ENCODE results near the gene HDGF. TPM values are rescaled to one million over a fixed set of nuclear protein-coding genes. Genes with fewer than 3 reads are reported as not detected.
A peak's percentile ranks its signal among the peaks of the same experiment; 100 is the strongest.

HDGF gene
- total RNA-seq, 1 donor = 98.9 TPM

DNA sequence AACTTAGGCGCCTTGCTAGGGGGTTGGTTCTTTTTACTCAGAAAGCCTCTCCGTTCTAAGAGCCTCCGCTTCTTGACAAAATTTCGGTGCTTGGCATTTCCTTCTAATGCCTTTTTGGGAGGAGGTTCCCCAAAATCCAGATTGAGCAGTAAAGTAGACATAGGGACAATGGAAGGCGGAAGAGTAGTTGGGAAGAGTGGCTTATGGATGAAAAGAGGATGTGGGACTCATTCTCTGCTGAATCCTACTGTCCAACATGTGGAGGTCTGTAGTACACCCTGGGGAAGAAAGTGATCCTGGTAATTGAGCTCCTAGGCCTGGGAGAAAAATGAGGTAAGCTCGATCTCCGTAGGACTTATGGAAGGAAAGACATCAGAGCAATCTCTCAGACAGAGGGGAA, 24.0 kb downstream of the HDGF start:
- H3K4me3 ChIP-seq (ENCODE audit: low read length) = peak overlapping the region; percentile 94
- H3K27me3 ChIP-seq (ENCODE audit: insufficient read depth, low read length) = no peaks in the 10 kb centered on the region
- no peaks in the 10 kb centered on the region for H3K9me3 ChIP-seq (ENCODE audit: low read depth, low read length)
- peaks cover 41% of the 10 kb centered on the region for H3K4me1 ChIP-seq (ENCODE audit: insufficient read depth, low read length)

DNA sequence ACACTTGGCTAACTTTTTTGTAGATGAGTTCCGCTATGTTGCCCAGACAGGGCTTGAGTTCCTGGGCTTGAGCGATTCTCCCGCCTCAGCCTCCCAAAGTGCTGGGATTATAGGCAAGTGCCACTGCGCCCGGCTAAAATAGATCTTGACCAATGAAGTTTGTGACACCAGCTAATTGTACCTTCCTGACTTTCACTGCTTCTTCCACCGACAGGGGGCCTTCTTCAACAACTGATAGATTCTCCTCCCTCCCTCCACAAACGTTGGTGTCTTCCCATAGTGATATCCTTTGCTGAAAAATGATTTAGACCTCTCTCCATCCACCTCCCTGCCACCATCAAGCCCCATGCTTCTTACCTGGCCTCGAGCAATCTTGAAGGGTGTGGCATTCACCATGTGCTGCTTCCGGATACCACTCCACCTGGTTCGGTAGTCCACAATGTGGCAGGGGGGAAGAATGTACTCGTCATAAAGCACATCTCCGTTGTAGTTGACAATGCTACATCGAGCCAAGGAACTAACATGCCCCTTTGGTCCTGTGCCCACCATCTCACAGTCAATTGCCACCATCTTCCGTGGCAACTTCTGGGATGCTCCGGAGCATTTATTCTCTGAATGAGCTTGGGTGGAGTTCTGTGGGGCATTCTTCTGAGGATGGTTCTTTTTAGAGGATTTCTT, 24.8 kb downstream of the HDGF start:
- peaks cover 41% of the 10 kb centered on the region for H3K4me1 ChIP-seq (ENCODE audit: insufficient read depth, low read length)
- H3K4me3 ChIP-seq (ENCODE audit: low read length) = no peak overlapping the region
- no peaks in the 10 kb centered on the region for H3K27me3 ChIP-seq (ENCODE audit: insufficient read depth, low read length)
- H3K9me3 ChIP-seq (ENCODE audit: low read depth, low read length) = no peaks in the 10 kb centered on the region

DNA sequence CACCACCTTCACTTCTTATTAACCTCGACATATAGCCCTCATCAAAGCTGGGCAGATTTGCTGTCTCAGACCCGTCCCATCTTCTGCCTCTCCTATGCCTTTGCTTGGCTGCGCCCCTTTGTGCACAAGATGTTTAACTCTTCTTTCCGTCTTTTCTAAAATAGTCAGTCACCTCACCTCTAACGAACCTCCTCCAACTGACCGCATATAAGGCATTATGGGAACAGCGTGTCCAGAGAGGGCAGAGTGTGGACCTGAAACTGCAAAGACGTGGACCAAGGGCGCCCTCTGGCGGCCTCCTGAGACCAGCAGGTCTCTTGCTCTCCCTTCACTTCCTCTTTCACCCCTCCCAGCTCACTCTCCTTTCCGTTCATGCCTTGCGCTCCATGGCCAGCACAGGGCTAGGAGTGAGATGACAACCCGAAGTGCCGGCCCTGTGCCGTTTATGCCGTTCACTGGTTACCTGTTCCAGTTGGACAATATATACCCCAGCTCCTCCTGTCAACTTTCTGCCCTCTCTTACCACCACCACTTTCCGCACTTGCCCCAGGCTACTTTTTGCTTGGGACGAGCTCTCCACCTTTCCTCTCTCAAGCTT, 25.7 kb downstream of the HDGF start:
- Histone ChIP-seq H3K4me3 (ENCODE audit: low read length) (peak overlapping the region; percentile 14), H3K9me3 (ENCODE audit: low read depth, low read length) (no peaks in the 10 kb centered on the region), H3K27me3 (ENCODE audit: insufficient read depth, low read length) (no peaks in the 10 kb centered on the region), H3K4me1 (ENCODE audit: insufficient read depth, low read length) (peaks cover 41% of the 10 kb centered on the region)

DNA sequence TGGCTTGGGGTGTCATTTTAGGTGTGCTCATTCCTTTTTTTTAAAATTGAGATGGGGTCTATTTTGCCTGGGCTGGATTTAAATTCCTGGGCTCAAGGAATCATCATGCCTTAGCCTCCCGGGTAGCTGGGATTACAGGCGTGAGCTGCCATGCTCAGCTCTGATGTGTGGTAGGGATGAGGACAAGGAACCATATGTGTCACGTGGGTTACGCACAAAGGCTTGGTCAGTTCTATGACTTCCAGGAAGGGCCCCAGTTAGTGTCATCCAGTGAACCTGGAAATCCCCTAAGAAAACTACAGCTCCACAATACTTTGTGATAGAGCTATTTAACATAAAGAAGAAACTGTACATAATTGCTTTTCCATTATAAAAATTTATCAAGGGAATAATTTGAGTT, 29.9 kb downstream of the HDGF start:
- Histone ChIP-seq H3K9me3 (ENCODE audit: low read depth, low read length) (no peaks in the 10 kb centered on the region), H3K4me1 (ENCODE audit: insufficient read depth, low read length) (peaks cover 18% of the 10 kb centered on the region)

DNA sequence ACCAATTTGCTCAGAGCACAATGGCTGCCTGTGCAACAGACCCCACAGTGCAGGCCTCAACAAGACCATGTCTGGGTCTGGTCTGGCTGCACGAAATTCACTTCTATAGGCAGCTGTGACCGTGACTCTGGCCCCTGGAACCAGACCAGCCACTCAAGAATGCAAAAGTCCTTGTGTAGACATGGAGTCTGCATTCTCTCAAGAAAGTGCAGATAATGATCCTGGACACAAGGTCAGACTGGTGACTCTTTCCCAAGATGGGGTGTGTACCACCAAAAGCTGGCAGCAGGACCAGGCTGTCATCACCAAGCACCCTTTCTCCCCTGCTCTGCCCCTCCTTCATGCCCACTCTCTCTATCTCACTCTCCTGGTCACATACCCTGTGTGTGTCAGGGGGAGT, 30.3 kb downstream of the HDGF start:
- H3K4me3 ChIP-seq (ENCODE audit: low read length) = no peak overlapping the region
- H3K27me3 ChIP-seq (ENCODE audit: insufficient read depth, low read length) = no peaks in the 10 kb centered on the region
- no peaks in the 10 kb centered on the region for H3K9me3 ChIP-seq (ENCODE audit: low read depth, low read length)
- peaks cover 14% of the 10 kb centered on the region for H3K4me1 ChIP-seq (ENCODE audit: insufficient read depth, low read length)

More for the DNA sequence above, 29.9 kb downstream of the HDGF start:
- Histone ChIP-seq H3K27me3 (ENCODE audit: insufficient read depth, low read length) (no peaks in the 10 kb centered on the region), H3K4me3 (ENCODE audit: low read length) (no peak overlapping the region)

DNA sequence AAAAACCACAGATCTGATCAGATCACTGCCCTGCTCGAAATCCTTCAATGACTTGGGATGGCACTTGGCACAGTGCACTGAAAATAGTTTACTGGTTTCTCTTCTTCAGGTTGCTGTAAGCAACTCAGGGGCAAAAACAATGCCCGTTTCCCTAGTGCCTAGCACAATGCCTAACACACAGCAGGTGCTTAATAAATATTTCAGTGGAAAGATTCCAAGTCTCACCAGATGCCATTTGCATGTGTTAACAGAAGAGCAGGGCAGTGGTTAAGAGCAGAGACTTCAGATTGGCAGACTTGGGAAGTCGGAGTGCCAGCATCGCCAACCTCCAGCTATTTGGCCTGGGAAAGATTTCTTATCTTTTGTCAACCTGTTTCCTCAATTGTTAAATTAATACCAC, 34.1 kb downstream of the HDGF start:
- H3K4me1 ChIP-seq (ENCODE audit: insufficient read depth, low read length) = no peaks in the 10 kb centered on the region

DNA sequence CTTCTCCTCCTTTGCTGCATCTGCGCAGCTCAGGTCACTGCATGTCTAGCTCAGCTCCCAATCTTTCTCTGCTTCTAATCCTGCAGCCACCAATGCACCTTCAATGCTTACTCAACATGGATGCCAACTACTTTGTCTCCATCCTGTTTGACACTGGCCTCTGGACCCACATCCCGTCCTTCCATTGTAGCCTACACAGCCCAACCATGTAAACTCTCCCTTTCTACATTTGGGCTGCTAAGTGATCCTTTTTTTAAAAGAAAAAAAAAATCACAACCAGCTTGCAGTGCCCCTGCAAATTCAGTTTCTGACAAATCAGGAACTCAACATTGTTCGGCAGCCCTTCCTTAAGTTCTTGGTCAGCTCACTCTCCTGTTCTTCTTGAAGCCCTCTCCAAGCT, 36.6 kb downstream of the HDGF start:
- Histone ChIP-seq H3K9me3 (ENCODE audit: low read depth, low read length) (no peaks in the 10 kb centered on the region), H3K27me3 (ENCODE audit: insufficient read depth, low read length) (no peaks in the 10 kb centered on the region), H3K4me3 (ENCODE audit: low read length) (no peak overlapping the region), H3K4me1 (ENCODE audit: insufficient read depth, low read length) (no peaks in the 10 kb centered on the region)

More for the DNA sequence above, 34.1 kb downstream of the HDGF start:
- no peaks in the 10 kb centered on the region for H3K9me3 ChIP-seq (ENCODE audit: low read depth, low read length)
- H3K27me3 ChIP-seq (ENCODE audit: insufficient read depth, low read length) = no peaks in the 10 kb centered on the region
- no peak overlapping the region for H3K4me3 ChIP-seq (ENCODE audit: low read length)

DNA sequence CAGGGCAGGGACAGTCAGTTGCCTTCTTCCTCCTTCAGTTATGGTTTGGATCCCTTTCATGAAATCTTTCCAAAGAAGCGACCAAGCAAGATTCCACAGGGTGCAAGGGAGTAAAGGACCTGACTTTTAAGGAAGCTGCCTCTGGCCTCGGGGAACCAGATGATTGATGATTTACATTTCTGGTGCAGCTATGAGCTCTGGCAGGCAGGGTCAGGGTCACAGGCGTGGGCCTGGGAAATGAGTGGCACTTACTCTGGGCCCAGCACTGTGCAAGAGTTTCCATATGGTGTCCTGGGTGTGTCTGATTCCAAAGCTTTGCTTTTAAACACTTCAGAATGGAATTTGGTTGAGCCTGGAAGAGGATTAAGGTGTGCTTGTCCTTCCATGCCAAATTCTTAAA, 38.8 kb downstream of the HDGF start:
- Histone ChIP-seq H3K4me1 (ENCODE audit: insufficient read depth, low read length) (no peaks in the 10 kb centered on the region), H3K4me3 (ENCODE audit: low read length) (no peak overlapping the region), H3K27me3 (ENCODE audit: insufficient read depth, low read length) (no peaks in the 10 kb centered on the region), H3K9me3 (ENCODE audit: low read depth, low read length) (no peaks in the 10 kb centered on the region)

DNA sequence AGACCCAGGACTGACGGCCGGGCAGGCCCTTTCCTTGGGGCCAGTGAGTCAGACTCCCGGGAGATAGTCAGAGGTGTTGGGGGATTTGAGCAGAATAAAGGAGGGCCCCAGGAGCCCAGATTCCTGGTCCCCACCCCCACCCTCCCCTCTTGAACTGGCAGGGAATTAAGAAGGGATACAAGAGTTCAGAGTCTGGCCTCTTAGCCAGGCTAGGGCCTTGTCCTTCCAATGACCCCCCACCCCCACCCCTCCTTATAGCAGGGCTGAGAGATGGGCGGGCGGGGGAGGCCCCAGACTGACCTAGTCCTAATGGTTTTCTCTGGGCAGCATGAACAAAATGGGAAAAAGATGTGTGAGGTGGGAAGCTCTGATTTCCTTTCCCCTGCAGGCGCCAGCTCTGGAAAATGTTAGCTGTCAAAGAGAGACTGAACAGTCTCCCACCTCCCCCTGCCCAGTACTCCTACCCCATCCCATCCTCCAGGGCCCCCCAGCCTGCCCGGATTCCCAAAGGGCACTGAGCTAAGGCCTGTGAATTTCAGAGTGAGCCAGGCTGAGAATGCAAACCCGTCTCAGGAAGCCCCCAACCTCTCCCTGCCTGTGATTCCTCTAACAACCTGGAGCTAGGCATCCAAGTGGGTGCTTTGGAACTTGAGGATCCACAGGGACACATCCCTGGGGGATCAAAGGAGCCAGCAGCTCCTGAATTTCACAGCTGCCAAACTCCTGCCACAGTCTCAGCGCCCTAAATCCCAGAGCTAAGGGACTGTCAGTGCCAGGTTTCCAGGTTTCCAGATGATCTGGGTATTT, 40.3 kb downstream of the HDGF start:
- Histone ChIP-seq H3K4me3 (ENCODE audit: low read length) (no peak overlapping the region), H3K9me3 (ENCODE audit: low read depth, low read length) (no peaks in the 10 kb centered on the region), H3K4me1 (ENCODE audit: insufficient read depth, low read length) (peaks cover 9% of the 10 kb centered on the region), H3K27me3 (ENCODE audit: insufficient read depth, low read length) (peaks cover 6% of the 10 kb centered on the region)

DNA sequence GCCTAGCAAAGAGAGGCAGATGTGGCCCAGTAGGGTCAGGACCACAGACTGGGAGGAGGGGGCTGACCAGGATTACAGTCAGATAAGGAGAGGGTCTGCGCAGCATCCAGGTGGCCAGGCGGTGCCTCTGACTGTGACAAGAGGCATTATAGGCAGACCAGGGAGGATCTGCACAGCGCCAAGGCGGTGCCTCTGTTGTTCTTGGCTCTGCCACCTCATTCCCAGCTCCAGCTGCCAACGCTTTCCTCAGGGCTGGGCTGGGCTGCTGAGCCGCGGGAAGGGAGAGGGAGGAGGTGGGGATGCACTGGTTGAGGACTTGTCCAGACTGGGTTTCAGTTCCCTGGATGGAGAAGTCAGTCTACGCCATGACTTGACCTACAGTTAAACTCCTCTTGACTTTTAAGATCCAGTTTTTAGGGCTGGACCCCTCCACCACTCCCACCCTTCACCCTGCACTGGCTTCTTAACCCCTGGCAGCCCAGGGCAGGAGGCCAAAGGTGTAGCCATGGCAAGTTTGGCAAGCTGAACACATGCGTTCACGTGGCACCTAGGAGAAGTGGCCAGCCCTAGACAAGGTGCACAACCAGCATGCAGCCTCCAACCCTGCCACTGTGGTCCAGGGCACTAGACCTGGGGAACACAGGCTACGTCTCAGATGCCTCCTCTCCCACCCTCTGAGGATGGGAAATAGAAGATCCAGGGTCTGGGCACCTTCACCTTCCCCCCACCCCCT, 41.6 kb downstream of the HDGF start:
- H3K4me1 ChIP-seq (ENCODE audit: insufficient read depth, low read length) = peaks cover 22% of the 10 kb centered on the region
- H3K9me3 ChIP-seq (ENCODE audit: low read depth, low read length) = no peaks in the 10 kb centered on the region
- H3K27me3 ChIP-seq (ENCODE audit: insufficient read depth, low read length) = peaks cover 16% of the 10 kb centered on the region
- no peak overlapping the region for H3K4me3 ChIP-seq (ENCODE audit: low read length)

DNA sequence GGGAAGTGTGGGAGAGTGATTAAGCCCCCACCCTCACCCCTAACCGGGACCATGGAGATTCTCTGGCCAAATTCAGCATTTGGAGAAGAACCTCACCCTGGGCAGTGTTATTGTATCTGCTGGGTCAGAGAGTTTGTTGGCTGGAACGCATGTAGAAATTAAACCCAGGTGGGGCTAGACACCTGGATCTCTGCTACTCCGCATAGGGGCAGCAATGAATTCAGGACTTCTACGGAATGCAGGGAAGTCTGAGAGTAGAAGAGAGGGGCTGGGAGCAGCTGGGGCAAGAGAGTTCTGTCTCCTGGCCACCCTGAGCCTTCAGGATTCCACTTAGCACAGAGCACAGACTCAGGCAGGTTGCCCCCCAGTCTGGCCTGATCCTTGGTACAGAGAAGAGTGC, 42.4 kb downstream of the HDGF start:
- peaks cover 28% of the 10 kb centered on the region for H3K4me1 ChIP-seq (ENCODE audit: insufficient read depth, low read length)
- H3K4me3 ChIP-seq (ENCODE audit: low read length) = no peak overlapping the region
- H3K9me3 ChIP-seq (ENCODE audit: low read depth, low read length) = no peaks in the 10 kb centered on the region
- H3K27me3 ChIP-seq (ENCODE audit: insufficient read depth, low read length) = peaks cover 25% of the 10 kb centered on the region

DNA sequence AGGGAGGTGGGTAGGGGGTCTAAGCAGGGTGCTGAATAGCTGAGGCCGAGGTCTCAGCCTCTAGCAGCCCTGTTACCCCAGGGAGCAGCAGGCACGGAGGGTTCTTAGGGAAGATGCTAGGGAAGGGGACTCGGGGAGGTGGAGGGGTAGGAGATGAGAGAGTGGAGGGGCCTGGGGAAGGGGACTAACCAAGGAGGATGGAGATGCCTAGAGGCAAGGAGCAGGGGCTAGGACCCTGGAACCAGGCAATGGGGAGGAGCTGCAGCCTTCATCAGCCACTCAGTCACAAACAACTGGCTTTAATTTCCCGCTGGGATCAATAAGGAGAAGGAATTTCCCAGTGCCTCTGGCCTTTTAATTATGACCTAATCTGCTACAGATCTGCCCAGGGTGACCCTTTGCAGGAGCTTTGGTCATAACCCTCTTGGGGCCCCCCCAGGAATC, 43.2 kb downstream of the HDGF start:
- H3K9me3 ChIP-seq (ENCODE audit: low read depth, low read length) = no peaks in the 10 kb centered on the region
- peaks cover 33% of the 10 kb centered on the region for H3K27me3 ChIP-seq (ENCODE audit: insufficient read depth, low read length)
- peaks cover 28% of the 10 kb centered on the region for H3K4me1 ChIP-seq (ENCODE audit: insufficient read depth, low read length)
- no peak overlapping the region for H3K4me3 ChIP-seq (ENCODE audit: low read length)

DNA sequence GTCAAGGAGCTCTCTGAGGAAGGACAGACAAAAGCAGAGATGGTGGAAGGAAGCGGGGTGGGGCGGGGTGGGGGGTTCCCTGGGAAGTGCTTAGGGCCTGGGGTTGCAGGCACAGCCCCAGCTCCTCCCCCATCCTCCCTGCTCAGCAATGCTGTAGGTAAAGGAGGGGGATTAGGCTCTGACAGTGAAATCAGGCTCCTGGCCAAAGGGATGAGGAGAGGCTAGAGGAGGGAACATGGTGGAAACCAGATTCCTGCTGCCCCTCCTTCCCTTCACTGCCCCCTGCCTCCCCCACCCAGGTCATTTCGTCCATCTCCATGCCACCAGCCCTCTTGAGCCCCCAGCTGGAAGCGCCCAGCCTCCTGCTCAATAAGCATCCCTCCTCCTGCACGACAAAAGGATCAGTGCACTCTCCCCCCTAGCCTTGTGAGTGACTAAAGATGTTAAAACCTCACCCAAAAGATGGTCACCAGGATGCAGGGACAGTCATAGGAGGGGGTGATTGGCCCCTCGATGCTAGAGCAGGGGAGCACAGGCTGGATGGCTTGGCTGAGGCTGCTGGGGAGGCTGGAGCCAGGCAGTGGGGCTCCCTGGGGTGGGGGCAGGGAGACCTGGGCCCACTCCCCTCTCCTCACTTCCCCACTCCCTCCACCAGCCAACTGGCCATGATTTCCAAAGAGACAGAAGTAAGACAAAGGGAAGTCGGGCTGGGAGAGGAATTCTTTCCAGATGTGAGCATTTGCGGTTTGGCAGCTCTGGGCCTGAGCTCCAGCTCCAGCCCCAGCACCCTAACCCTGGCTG, 43.9 kb downstream of the HDGF start:
- H3K4me3 ChIP-seq (ENCODE audit: low read length) = no peak overlapping the region
- H3K27me3 ChIP-seq (ENCODE audit: insufficient read depth, low read length) = peaks cover 39% of the 10 kb centered on the region
- H3K4me1 ChIP-seq (ENCODE audit: insufficient read depth, low read length) = peaks cover 28% of the 10 kb centered on the region
- no peaks in the 10 kb centered on the region for H3K9me3 ChIP-seq (ENCODE audit: low read depth, low read length)

DNA sequence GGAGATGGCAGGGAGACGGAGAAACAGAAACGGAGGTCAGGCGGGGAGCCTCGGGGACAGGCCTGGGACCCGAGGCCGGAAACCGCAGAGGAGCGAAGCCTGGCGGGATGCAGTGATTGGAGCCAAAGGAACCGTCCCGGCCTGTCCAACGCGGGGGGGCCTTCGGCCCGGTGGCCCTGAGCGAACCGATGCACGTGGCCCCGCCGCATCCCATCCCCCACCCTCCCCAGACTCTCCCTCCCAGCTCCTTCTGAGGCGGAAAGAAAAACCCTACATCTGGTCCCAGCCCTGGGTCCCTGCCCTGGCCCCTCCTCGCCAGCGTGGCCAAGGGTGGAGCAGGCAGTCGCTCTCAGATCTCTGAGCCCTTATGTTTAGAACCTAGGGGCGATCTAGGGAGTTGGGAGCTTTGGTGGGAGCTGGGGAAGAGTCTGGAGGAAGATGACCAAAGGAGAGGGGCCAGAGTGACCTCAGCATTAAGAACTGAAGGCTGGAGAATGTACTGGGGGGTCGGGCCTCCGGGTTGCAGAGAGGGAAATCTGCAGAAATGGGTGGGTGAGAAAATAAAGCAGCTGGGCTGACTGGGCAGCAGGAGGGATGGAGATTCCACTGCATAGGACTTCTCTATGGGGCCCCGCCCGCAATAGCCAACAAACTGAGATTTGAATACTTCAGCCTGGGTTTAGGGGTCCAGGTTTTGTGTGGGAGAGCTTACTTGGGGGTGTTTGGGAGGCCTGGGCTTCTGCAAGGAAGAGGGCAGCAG, 44.6 kb downstream of the HDGF start:
- Histone ChIP-seq H3K27me3 (ENCODE audit: insufficient read depth, low read length) (peaks cover 39% of the 10 kb centered on the region), H3K4me3 (ENCODE audit: low read length) (peak overlapping the region; percentile 33), H3K9me3 (ENCODE audit: low read depth, low read length) (no peaks in the 10 kb centered on the region), H3K4me1 (ENCODE audit: insufficient read depth, low read length) (peaks cover 28% of the 10 kb centered on the region)

All from mononuclear cell (primary cell).